Hepatocyte (in vitro differentiated cells): ENCODE results near the gene NFIA.

ENCODE experiments used
- EZH2 ChIP-seq: fragments of 200-600 bp; sonication (generic); IDR thresholded peaks from 2 replicates; pipeline ENCODE4 v1.6.1; 2016; ENCODE audit warnings: antibody characterized with exemption, mild to moderate bottlenecking, borderline replicate concordance
- TF ChIP-seq, protein P1 (sequence below): fragments of 200-600 bp; sonication (generic); IDR thresholded peaks from 2 replicates; pipeline ENCODE4 v1.5.1; 2016; ENCODE audit warnings: antibody characterized with exemption, mild to moderate bottlenecking; ENCODE audit not compliant: poor library complexity

GRCh38 chr1:61442544-61442943, 360.2 kb downstream of the NFIA start:
- TF ChIP-seq, protein P1, sequence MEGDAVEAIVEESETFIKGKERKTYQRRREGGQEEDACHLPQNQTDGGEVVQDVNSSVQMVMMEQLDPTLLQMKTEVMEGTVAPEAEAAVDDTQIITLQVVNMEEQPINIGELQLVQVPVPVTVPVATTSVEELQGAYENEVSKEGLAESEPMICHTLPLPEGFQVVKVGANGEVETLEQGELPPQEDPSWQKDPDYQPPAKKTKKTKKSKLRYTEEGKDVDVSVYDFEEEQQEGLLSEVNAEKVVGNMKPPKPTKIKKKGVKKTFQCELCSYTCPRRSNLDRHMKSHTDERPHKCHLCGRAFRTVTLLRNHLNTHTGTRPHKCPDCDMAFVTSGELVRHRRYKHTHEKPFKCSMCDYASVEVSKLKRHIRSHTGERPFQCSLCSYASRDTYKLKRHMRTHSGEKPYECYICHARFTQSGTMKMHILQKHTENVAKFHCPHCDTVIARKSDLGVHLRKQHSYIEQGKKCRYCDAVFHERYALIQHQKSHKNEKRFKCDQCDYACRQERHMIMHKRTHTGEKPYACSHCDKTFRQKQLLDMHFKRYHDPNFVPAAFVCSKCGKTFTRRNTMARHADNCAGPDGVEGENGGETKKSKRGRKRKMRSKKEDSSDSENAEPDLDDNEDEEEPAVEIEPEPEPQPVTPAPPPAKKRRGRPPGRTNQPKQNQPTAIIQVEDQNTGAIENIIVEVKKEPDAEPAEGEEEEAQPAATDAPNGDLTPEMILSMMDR, result no peak
- TF ChIP-seq EZH2, result no peak
